OCI-LY7 (cell line): ENCODE data around the gene NEURL3. TPM values are rescaled to one million over a fixed set of nuclear protein-coding genes. Genes with fewer than 3 reads are reported as not detected.

Source experiments
- BruUV-seq: library from RNA; stranded (reverse); fragments of 400-500 nt; replicated peaks from 2 replicates; lab custom pipeline; 2021; lab: Mats Ljungman, UMichigan
- CTCF ChIA-PET: fragments of 300-600 bp; sonication (Branson Sonifier 250); formaldehyde crosslinking; loops from one replicate; lab custom pipeline; 2022; ENCODE audit warnings: antibody characterized with exemption; ENCODE audit not compliant: unreplicated experiment; lab: Charles Lee
- POLR2A ChIA-PET: fragments of 300-600 bp; sonication (Branson Sonifier 250); formaldehyde crosslinking; loops from one replicate; lab custom pipeline; 2022; ENCODE audit warnings: antibody characterized with exemption; lab: Charles Lee
- DNase-seq: peaks from one replicate; pipeline ENCODE4 v3.0.0-alpha.2; 2015; ENCODE audit warnings: low spot score
- H2AFZ ChIP-seq: fragments of 200-600 bp; sonication (generic), shearing (Covaris generic); 2 replicates; pipeline ENCODE4 v1.6.1; 2014; ENCODE audit warnings: mild to moderate bottlenecking, antibody characterized with exemption, low read length, moderate library complexity
- H3K27ac ChIP-seq: fragments of 200-600 bp; sonication (generic); 2 replicates; pipeline ENCODE4 v1.5.1; 2014; ENCODE audit warnings: mixed run types, low read depth, mild to moderate bottlenecking, moderate library complexity, low read length, inconsistent platforms; ENCODE audit not compliant: poor library complexity, severe bottlenecking
- H3K36me3 ChIP-seq: fragments of 200-600 bp; sonication (generic); 2 replicates; pipeline ENCODE4 v1.6.1; 2014; ENCODE audit warnings: mild to moderate bottlenecking, antibody characterized with exemption, low read length, moderate library complexity, mixed read lengths; ENCODE audit not compliant: insufficient read depth
- H3K4me1 ChIP-seq: fragments of 200-600 bp; sonication (generic); 2 replicates; pipeline ENCODE4 v1.5.1; 2014; ENCODE audit warnings: mild to moderate bottlenecking, low read length; ENCODE audit not compliant: insufficient read depth, poor library complexity, severe bottlenecking
- H3K4me2 ChIP-seq: fragments of 200-600 bp; sonication (generic); 2 replicates; pipeline ENCODE4 v1.6.1; 2014; ENCODE audit warnings: mild to moderate bottlenecking, low read length
- H3K4me3 ChIP-seq: fragments of 200-600 bp; sonication (generic); 2 replicates; pipeline ENCODE4 v1.5.1; 2014; ENCODE audit warnings: mild to moderate bottlenecking, low read depth, low read length; ENCODE audit not compliant: poor library complexity, severe bottlenecking
- H3K79me2 ChIP-seq: fragments of 200-600 bp; sonication (generic); 2 replicates; pipeline ENCODE4 v1.6.1; 2016; ENCODE audit warnings: low read depth, mild to moderate bottlenecking, low read length, moderate library complexity, mixed read lengths; ENCODE audit not compliant: insufficient read depth
- H3K9me2 ChIP-seq: fragments of 200-600 bp; sonication (generic); 2 replicates; pipeline ENCODE4 v1.6.1; 2016; ENCODE audit warnings: mild to moderate bottlenecking, low read length, mixed read lengths; ENCODE audit not compliant: insufficient read depth
- H3K9me3 ChIP-seq: fragments of 200-600 bp; sonication (generic); 2 replicates; pipeline ENCODE4 v1.6.1; 2014; ENCODE audit warnings: mild to moderate bottlenecking, mixed run types, low read length, mixed read lengths
- H4K20me1 ChIP-seq: fragments of 200-600 bp; sonication (generic); 2 replicates; pipeline ENCODE4 v1.6.1; 2014; ENCODE audit warnings: mild to moderate bottlenecking, antibody characterized with exemption, low read length, moderate library complexity, mixed read lengths; ENCODE audit not compliant: insufficient read depth
- intact Hi-C: fragments of 100-400 bp; cut with micrococcal nuclease; formaldehyde crosslinking; loops from one replicate; pipeline ENCODE4 v1.10.0; 2022; ENCODE audit not compliant: unreplicated experiment
- total RNA-seq, 2 experiments: library from RNA; depleted of rRNA in 1 of 2; stranded (reverse); fragments of >200 nt in 1 of 2; shearing (Covaris generic) in 1 of 2; gene quantifications; 2 replicates each; pipeline ENCODE4 v1.2.3, GENCODE V29; 2014 to 2022
- TF ChIP-seq, protein P1 (sequence below): fragments of 200-600 bp; sonication (generic); conservative IDR thresholded peaks from 2 replicates; pipeline ENCODE4 v1.5.1; 2014; ENCODE audit warnings: mild to moderate bottlenecking, antibody characterized with exemption, low read length, moderate library complexity, mixed read lengths

Gene NEURL3
- total RNA-seq, 2 experiments from 2014 or later = not detected

- ChIA-PET POLR2A (no interaction called here), CTCF (no interaction called here)
- no peaks in the 10 kb centered on the region for H3K36me3 ChIP-seq
- H3K79me2 ChIP-seq = no peaks in the 10 kb centered on the region
- no peak overlapping the region for H3K4me3 ChIP-seq
- intact Hi-C loops = no loop called here
- H3K9me2 ChIP-seq = no peaks in the 10 kb centered on the region
- no peak overlapping the region for H2AFZ ChIP-seq
- BruUV-seq = no TSS peak
- no peaks in the 10 kb centered on the region for H3K4me1 ChIP-seq
- DNase-seq = no peak
- no peak overlapping the region for H3K27ac ChIP-seq
- no peak overlapping the region for H3K4me2 ChIP-seq
- TF ChIP-seq, protein P1, sequence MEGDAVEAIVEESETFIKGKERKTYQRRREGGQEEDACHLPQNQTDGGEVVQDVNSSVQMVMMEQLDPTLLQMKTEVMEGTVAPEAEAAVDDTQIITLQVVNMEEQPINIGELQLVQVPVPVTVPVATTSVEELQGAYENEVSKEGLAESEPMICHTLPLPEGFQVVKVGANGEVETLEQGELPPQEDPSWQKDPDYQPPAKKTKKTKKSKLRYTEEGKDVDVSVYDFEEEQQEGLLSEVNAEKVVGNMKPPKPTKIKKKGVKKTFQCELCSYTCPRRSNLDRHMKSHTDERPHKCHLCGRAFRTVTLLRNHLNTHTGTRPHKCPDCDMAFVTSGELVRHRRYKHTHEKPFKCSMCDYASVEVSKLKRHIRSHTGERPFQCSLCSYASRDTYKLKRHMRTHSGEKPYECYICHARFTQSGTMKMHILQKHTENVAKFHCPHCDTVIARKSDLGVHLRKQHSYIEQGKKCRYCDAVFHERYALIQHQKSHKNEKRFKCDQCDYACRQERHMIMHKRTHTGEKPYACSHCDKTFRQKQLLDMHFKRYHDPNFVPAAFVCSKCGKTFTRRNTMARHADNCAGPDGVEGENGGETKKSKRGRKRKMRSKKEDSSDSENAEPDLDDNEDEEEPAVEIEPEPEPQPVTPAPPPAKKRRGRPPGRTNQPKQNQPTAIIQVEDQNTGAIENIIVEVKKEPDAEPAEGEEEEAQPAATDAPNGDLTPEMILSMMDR = no peak
- no peaks in the 10 kb centered on the region for H4K20me1 ChIP-seq
- no peaks in the 10 kb centered on the region for H3K9me3 ChIP-seq
These were observed 57.4 kb downstream of the NEURL3 start for GRCh38 chr2:96447726-96448125.

Other genes starting within 250 kb of the NEURL3 start
- gene TMEM127, start 239.4 kb downstream of the NEURL3 start, total RNA-seq (2014; rRNA removed; shearing (Covaris generic)) = 12.0 and 12.1 TPM in 2 replicates
- gene TMEM127, start 239.4 kb downstream of the NEURL3 start, total RNA-seq (2022) = 20.4 and 21.1 TPM in 2 replicates
- 89.8 and 128 TPM in 2 replicates for gene CIAO1, start 239.1 kb downstream of the NEURL3 start, total RNA-seq (2014; rRNA removed; shearing (Covaris generic))
- gene CIAO1, start 239.1 kb downstream of the NEURL3 start, total RNA-seq (2022) = 85.2 and 89.6 TPM in 2 replicates
- 76.0 and 79.3 TPM in 2 replicates for gene SNRNP200, start 199.8 kb downstream of the NEURL3 start, total RNA-seq (2014; rRNA removed; shearing (Covaris generic))
- 213 and 216 TPM in 2 replicates for gene SNRNP200, start 199.8 kb downstream of the NEURL3 start, total RNA-seq (2022)
- 13.5 and 15.5 TPM in 2 replicates for gene ITPRIPL1, start 180.0 kb downstream of the NEURL3 start, total RNA-seq (2014; rRNA removed; shearing (Covaris generic))
- 7.1 and 8.1 TPM in 2 replicates for gene ITPRIPL1, start 180.0 kb downstream of the NEURL3 start, total RNA-seq (2022)
- 94.7 and 108 TPM in 2 replicates for gene NCAPH, start 169.6 kb downstream of the NEURL3 start, total RNA-seq (2014; rRNA removed; shearing (Covaris generic))
- 85.8 and 91.3 TPM in 2 replicates for gene NCAPH, start 169.6 kb downstream of the NEURL3 start, total RNA-seq (2022)
- gene ARID5A, start 31.4 kb upstream of the NEURL3 start, total RNA-seq (2014; rRNA removed; shearing (Covaris generic)) = 4.4 and 6.0 TPM in 2 replicates
- gene ARID5A, start 31.4 kb upstream of the NEURL3 start, total RNA-seq (2022) = 5.7 and 6.0 TPM in 2 replicates
- gene KANSL3, start 133.0 kb upstream of the NEURL3 start, total RNA-seq (2014; rRNA removed; shearing (Covaris generic)) = 40.4 and 46.4 TPM in 2 replicates
- 51.6 and 63.3 TPM in 2 replicates for gene KANSL3, start 133.0 kb upstream of the NEURL3 start, total RNA-seq (2022)
- not detected in 2 replicates for gene FER1L5, start 137.4 kb upstream of the NEURL3 start, total RNA-seq (2014; rRNA removed; shearing (Covaris generic))
- not detected in 2 replicates for gene FER1L5, start 137.4 kb upstream of the NEURL3 start, total RNA-seq (2022)
- 12.9 and 15.5 TPM in 2 replicates for gene LMAN2L, start 234.7 kb upstream of the NEURL3 start, total RNA-seq (2014; rRNA removed; shearing (Covaris generic))
- 10.8 and 11.3 TPM in 2 replicates for gene LMAN2L, start 234.7 kb upstream of the NEURL3 start, total RNA-seq (2022)